OCI-LY1 (cell line): Measurements from ENCODE around the gene PLEKHM3.

ENCODE experiments used
- H2AFZ ChIP-seq: fragments of 200-600 bp; sonication (generic), shearing (Covaris generic); 2 replicates; pipeline ENCODE4 v1.6.0; 2014; ENCODE audit warnings: antibody characterized with exemption, mild to moderate bottlenecking, low read length
- H3F3A ChIP-seq: fragments of 200-600 bp; sonication (generic), shearing (Covaris generic); 2 replicates; pipeline ENCODE4 v1.6.0; 2014; ENCODE audit warnings: mild to moderate bottlenecking, antibody characterized with exemption, low read length, moderate library complexity; ENCODE audit not compliant: insufficient read depth
- H3K27ac ChIP-seq: fragments of 200-600 bp; sonication (generic); 2 replicates; pipeline ENCODE4 v1.5.1; 2014; ENCODE audit warnings: low read length, mixed run types, mild to moderate bottlenecking, low read depth; ENCODE audit not compliant: poor library complexity, severe bottlenecking
- H3K27me3 ChIP-seq: fragments of 200-600 bp; sonication (generic); 2 replicates; pipeline ENCODE4 v1.6.0; 2014; ENCODE audit warnings: antibody characterized with exemption, mild to moderate bottlenecking, low read length, moderate library complexity; ENCODE audit not compliant: insufficient read depth
- H3K36me3 ChIP-seq: fragments of 200-600 bp; sonication (generic); 2 replicates; pipeline ENCODE4 v1.6.1; 2014; ENCODE audit warnings: mild to moderate bottlenecking, antibody characterized with exemption, low read length, moderate library complexity, mixed read lengths; ENCODE audit not compliant: insufficient read depth
- H3K4me1 ChIP-seq: fragments of 200-600 bp; sonication (generic); 2 replicates; pipeline ENCODE4 v1.5.1; 2014; ENCODE audit warnings: mild to moderate bottlenecking, low read length, moderate library complexity; ENCODE audit not compliant: insufficient read depth, severe bottlenecking
- H3K4me2 ChIP-seq: fragments of 200-600 bp; sonication (generic), shearing (Covaris generic); 2 replicates; pipeline ENCODE4 v1.6.1; 2014; ENCODE audit warnings: low read length
- H3K4me3 ChIP-seq: fragments of 200-600 bp; sonication (generic); 2 replicates; pipeline ENCODE4 v1.5.1; 2014; ENCODE audit warnings: low read length, low read depth, mild to moderate bottlenecking, mixed read lengths; ENCODE audit not compliant: poor library complexity, severe bottlenecking
- H3K79me2 ChIP-seq: fragments of 200-600 bp; shearing (Covaris generic); 2 replicates; pipeline ENCODE4 v1.6.1; 2016; ENCODE audit warnings: mixed run types, low read length, mixed read lengths; ENCODE audit not compliant: insufficient read depth
- H3K9ac ChIP-seq: fragments of 200-600 bp; sonication (generic), shearing (Covaris generic); 2 replicates; pipeline ENCODE4 v1.6.1; 2014; ENCODE audit warnings: mild to moderate bottlenecking, low read length, mixed read lengths
- H3K9me2 ChIP-seq: fragments of 200-600 bp; sonication (generic), shearing (Covaris generic); 2 replicates; pipeline ENCODE4 v1.6.1; 2014; ENCODE audit warnings: low read depth, mild to moderate bottlenecking, low read length, mixed read lengths
- H3K9me3 ChIP-seq: fragments of 200-600 bp; shearing (Covaris generic); 2 replicates; pipeline ENCODE4 v1.6.1; 2014; ENCODE audit warnings: low read length, mixed read lengths
- H4K20me1 ChIP-seq: fragments of 200-600 bp; sonication (generic), shearing (Covaris generic); 2 replicates; pipeline ENCODE4 v1.6.0; 2016; ENCODE audit warnings: mild to moderate bottlenecking, low read length; ENCODE audit not compliant: insufficient read depth
- EZH2 ChIP-seq: fragments of 200-600 bp; sonication (generic), shearing (Covaris generic); IDR thresholded peaks from 2 replicates; pipeline ENCODE4 v1.8.0; 2017; ENCODE audit warnings: borderline replicate concordance, mixed run types, mild to moderate bottlenecking, antibody characterized with exemption, low read length, moderate library complexity, mixed read lengths
- TF ChIP-seq, protein P1 (sequence below): fragments of 200-600 bp; sonication (generic), shearing (Covaris generic); IDR thresholded peaks from 2 replicates; pipeline ENCODE4 v1.5.1; 2017; ENCODE audit warnings: mild to moderate bottlenecking, antibody characterized with exemption, low read length, moderate library complexity, mixed read lengths

Gene PLEKHM3

DNA sequence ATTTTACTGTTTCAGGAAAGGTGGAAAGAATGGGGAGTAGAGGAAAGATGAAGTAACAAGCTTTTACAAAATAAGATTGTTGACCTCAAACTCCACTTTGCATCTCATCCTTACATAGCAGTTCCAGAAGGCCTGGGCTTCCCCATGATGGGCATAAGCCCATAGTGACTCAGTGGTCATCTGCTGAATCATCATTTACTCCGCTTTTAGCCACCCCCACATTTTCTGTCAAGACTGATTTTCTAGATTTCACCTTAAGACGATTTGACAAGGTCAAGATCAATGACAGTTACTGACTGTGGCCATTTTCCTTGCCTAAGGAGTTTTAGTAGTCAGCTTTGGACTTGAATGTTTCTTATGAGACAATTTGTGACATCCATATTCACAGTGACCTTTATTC lies 49.4 kb downstream of the PLEKHM3 start:
- H3K4me2 ChIP-seq: no peak overlapping the region
- H3K27me3 ChIP-seq: no peaks in the 10 kb centered on the region
- H3K9ac ChIP-seq: no peak overlapping the region
- H3K27ac ChIP-seq: no peak overlapping the region
- no peaks in the 10 kb centered on the region for H3K36me3 ChIP-seq
- H3F3A ChIP-seq: no peaks in the 10 kb centered on the region
- no peaks in the 10 kb centered on the region for H4K20me1 ChIP-seq
- no peak overlapping the region for H2AFZ ChIP-seq
- no peaks in the 10 kb centered on the region for H3K9me2 ChIP-seq
- TF ChIP-seq, protein P1, sequence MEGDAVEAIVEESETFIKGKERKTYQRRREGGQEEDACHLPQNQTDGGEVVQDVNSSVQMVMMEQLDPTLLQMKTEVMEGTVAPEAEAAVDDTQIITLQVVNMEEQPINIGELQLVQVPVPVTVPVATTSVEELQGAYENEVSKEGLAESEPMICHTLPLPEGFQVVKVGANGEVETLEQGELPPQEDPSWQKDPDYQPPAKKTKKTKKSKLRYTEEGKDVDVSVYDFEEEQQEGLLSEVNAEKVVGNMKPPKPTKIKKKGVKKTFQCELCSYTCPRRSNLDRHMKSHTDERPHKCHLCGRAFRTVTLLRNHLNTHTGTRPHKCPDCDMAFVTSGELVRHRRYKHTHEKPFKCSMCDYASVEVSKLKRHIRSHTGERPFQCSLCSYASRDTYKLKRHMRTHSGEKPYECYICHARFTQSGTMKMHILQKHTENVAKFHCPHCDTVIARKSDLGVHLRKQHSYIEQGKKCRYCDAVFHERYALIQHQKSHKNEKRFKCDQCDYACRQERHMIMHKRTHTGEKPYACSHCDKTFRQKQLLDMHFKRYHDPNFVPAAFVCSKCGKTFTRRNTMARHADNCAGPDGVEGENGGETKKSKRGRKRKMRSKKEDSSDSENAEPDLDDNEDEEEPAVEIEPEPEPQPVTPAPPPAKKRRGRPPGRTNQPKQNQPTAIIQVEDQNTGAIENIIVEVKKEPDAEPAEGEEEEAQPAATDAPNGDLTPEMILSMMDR: no peak
- TF ChIP-seq EZH2: no peak
- no peaks in the 10 kb centered on the region for H3K9me3 ChIP-seq
- H3K4me1 ChIP-seq: no peaks in the 10 kb centered on the region
- no peaks in the 10 kb centered on the region for H3K79me2 ChIP-seq
- no peak overlapping the region for H3K4me3 ChIP-seq

DNA sequence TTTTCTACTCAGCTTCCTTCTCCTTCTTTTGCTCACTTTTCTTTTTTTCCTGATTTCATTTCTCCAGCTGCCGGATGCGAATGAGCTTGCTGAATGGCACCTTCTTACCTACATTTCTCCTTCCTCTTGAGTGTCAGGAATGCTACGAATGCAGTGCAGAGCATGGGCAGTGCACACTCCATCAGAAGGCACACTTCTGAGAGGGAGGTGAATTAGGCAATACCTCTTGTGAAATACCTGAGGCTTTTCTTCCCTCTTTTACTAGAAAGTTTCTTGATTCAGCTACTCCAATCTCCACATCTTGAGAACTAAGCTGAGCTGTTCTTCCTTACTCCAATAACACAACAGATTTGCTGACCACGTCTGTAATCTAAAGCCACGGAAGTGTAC lies 51.1 kb downstream of the PLEKHM3 start:
- H3F3A ChIP-seq: no peaks in the 10 kb centered on the region
- H3K9me3 ChIP-seq: no peaks in the 10 kb centered on the region
- no peaks in the 10 kb centered on the region for H3K9me2 ChIP-seq
- H3K4me1 ChIP-seq: no peaks in the 10 kb centered on the region
- no peak overlapping the region for H2AFZ ChIP-seq
- no peaks in the 10 kb centered on the region for H3K79me2 ChIP-seq
- no peaks in the 10 kb centered on the region for H3K27me3 ChIP-seq
- H3K27ac ChIP-seq: no peak overlapping the region
- TF ChIP-seq EZH2: no peak
- TF ChIP-seq, protein P1: no peak
- no peaks in the 10 kb centered on the region for H3K36me3 ChIP-seq
- H3K4me2 ChIP-seq: no peak overlapping the region
- no peak overlapping the region for H3K9ac ChIP-seq
- no peaks in the 10 kb centered on the region for H4K20me1 ChIP-seq
- H3K4me3 ChIP-seq: no peak overlapping the region

DNA sequence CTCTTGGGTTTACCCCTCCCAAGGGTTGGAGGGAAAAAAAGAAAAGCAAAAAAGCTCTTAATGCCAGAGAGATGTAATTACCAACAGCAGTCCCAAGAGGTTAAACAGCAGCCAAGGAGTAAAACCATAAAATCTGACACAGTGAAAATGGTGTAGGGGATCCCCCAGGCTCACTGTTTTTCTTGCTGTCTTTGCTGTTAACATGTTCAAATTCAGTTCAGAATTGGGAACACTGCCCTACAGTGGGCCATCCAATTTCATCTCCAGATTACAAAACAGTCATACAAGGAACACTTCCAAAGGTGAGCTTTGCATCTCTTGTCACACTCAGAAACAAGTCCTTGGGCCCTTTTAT lies 54.5 kb downstream of the PLEKHM3 start:
- no peaks in the 10 kb centered on the region for H3K9me3 ChIP-seq
- no peaks in the 10 kb centered on the region for H3K79me2 ChIP-seq
- TF ChIP-seq, protein P1: no peak
- no peak for TF ChIP-seq EZH2
- H3K9me2 ChIP-seq: no peaks in the 10 kb centered on the region
- no peak overlapping the region for H3K4me3 ChIP-seq
- H3K9ac ChIP-seq: no peak overlapping the region
- no peaks in the 10 kb centered on the region for H3K4me1 ChIP-seq
- no peak overlapping the region for H2AFZ ChIP-seq
- H4K20me1 ChIP-seq: no peaks in the 10 kb centered on the region
- H3F3A ChIP-seq: no peaks in the 10 kb centered on the region
- no peak overlapping the region for H3K4me2 ChIP-seq
- H3K27me3 ChIP-seq: no peaks in the 10 kb centered on the region
- no peaks in the 10 kb centered on the region for H3K36me3 ChIP-seq
- H3K27ac ChIP-seq: no peak overlapping the region
